ENCODE measurements around the gene TNS1.

DNA sequence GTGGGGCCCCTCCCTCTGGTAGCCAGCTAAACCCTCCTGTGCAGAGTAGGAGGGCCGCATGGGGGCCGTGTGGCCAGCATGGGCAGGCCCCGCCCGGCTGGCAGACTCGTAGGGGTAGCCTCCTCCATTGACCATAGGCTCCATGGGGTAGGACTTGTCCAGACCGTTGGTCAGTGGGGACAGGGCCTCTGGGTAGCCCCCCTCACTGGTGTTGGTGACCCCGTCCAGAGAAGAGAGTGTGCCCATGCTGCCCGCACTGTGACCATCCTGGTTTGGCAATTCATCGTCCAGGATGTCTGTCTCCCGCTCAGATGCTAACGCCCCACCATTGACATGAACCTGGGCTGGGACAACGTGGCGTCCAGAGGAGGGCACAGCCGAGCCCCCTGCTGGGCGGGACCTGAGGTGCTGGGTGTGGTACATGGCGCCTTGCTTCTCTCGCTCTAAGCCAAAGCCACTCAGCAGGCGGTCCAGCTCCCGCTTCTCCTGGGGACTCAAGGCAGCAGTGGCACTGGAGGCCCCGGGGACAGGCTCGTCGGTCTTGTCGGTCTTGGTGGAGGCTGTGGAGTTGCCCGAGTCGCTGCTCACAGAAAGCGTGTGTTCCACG is 154.3 kb downstream of the TNS1 start:
- TF ChIP-seq EZH2 (IDR thresholded peaks at IDR 0.05; ENCODE audit: insufficient read depth, low read length): no peak
- TF ChIP-seq, protein P1, sequence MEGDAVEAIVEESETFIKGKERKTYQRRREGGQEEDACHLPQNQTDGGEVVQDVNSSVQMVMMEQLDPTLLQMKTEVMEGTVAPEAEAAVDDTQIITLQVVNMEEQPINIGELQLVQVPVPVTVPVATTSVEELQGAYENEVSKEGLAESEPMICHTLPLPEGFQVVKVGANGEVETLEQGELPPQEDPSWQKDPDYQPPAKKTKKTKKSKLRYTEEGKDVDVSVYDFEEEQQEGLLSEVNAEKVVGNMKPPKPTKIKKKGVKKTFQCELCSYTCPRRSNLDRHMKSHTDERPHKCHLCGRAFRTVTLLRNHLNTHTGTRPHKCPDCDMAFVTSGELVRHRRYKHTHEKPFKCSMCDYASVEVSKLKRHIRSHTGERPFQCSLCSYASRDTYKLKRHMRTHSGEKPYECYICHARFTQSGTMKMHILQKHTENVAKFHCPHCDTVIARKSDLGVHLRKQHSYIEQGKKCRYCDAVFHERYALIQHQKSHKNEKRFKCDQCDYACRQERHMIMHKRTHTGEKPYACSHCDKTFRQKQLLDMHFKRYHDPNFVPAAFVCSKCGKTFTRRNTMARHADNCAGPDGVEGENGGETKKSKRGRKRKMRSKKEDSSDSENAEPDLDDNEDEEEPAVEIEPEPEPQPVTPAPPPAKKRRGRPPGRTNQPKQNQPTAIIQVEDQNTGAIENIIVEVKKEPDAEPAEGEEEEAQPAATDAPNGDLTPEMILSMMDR (IDR thresholded peaks at IDR 0.05; ENCODE audit: insufficient read depth, low read depth, low read length): no peak
